ENCODE measurements around the gene HNRNPA1. TPM values are rescaled to one million over a fixed set of nuclear protein-coding genes. Genes with fewer than 3 reads are reported as not detected.

Gene HNRNPA1
- polyA plus RNA-seq, 3 donors: 266 to 1,181 (median 308) TPM

DNA sequence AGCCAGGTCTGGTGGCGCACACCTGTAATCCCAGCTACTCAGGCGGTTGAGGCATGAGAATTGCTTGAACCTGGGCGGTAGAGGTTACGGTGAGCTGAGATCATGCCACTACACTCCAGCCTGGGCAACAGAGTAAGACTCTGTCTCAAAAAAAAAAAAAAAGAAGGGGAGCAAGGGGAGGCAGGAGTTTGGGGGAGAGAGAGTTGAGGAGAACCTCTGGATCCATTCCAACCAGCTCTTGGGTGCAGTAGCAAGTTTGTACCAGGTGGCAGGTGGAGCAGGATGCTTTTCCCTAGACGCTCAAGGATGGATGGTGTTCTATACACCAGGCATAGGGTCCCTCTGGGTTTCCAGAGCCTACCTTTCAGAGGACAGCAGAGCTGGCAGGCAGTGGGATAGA is 18.4 kb downstream of the HNRNPA1 start:
- H3K4me1 ChIP-seq (ENCODE audit: control insufficient read depth in 1 of 2, insufficient read depth in 2 of 2, low read length in 2 of 2): peaks cover 84 to 97% of the 10 kb centered on the region in 2 donors
- 0% methylated on average over 1 of the region's 5 CpGs for WGBS (ENCODE audit: insufficient coverage)
- intact Hi-C loops (cut with micrococcal nuclease): loop anchor here in 1 of 2 donors (5.0 kb wide), 2 partner anchors 33 to 68 kb away; no protein-coding TSS in a partner anchor
- H2AFZ ChIP-seq (ENCODE audit: insufficient read depth, low read depth, low read length, poor library complexity, severe bottlenecking): peak overlapping the region; percentile 31
- peak overlapping the region; percentile 70 to 87 for H3K27ac ChIP-seq (ENCODE audit: low read depth in 1 of 2, low read length in 2 of 2)
- Mint-ChIP-seq H3K9me3 (peaks cover 0 to 2% (median 0%) of the 10 kb centered on the region in 7 donors), H3K36me3 (peaks cover 16 to 42% of the 10 kb centered on the region in 2 donors), H3K4me3 (peak overlapping the region; percentile 86 to 99), H3K27me3 (ENCODE audit: low read depth in 3 of 3) (peaks cover 0 to 1% (median 0%) of the 10 kb centered on the region in 3 donors), H3K27ac (peak overlapping the region; percentile 85 to 93 (median 92)), H3K4me1 (peaks cover 82% of the 10 kb centered on the region)
- no peaks in the 10 kb centered on the region for H3K27me3 ChIP-seq (ENCODE audit: control insufficient read depth in 2 of 2, insufficient read depth in 2 of 2, low read length in 2 of 2)
- H3K36me3 ChIP-seq (replicated peaks in 1 of 2; ENCODE audit: control insufficient read depth in 1 of 2, insufficient read depth in 2 of 2, low read length in 2 of 2): peaks cover 18 to 22% of the 10 kb centered on the region in 2 donors
- H3K4me3 ChIP-seq (replicated peaks in 1 of 3; ENCODE audit: low read depth in 2 of 3, low read length in 3 of 3): peak overlapping the region; percentile 80 to 99 (median 93)
- H3K9ac ChIP-seq (ENCODE audit: insufficient read depth, low read length, poor library complexity, severe bottlenecking): peak overlapping the region; percentile 73
- H3K79me2 ChIP-seq (ENCODE audit: insufficient read depth, low read length): peaks cover 100% of the 10 kb centered on the region
- no peak for TF ChIP-seq CTCF (IDR thresholded peaks at IDR 0.05)
- no peaks in the 10 kb centered on the region for H3K9me3 ChIP-seq (replicated peaks in 1 of 2; ENCODE audit: control insufficient read depth in 1 of 2, insufficient read depth in 1 of 2, low read length in 2 of 2)
- peak overlapping the region; percentile 99 for H3K4me2 ChIP-seq (replicated peaks; ENCODE audit: extremely low read depth, low read length, poor library complexity, severe bottlenecking)
- DNase-seq: no peak
- peaks cover 29% of the 10 kb centered on the region for H4K20me1 ChIP-seq (ENCODE audit: insufficient read depth, low read length)

DNA sequence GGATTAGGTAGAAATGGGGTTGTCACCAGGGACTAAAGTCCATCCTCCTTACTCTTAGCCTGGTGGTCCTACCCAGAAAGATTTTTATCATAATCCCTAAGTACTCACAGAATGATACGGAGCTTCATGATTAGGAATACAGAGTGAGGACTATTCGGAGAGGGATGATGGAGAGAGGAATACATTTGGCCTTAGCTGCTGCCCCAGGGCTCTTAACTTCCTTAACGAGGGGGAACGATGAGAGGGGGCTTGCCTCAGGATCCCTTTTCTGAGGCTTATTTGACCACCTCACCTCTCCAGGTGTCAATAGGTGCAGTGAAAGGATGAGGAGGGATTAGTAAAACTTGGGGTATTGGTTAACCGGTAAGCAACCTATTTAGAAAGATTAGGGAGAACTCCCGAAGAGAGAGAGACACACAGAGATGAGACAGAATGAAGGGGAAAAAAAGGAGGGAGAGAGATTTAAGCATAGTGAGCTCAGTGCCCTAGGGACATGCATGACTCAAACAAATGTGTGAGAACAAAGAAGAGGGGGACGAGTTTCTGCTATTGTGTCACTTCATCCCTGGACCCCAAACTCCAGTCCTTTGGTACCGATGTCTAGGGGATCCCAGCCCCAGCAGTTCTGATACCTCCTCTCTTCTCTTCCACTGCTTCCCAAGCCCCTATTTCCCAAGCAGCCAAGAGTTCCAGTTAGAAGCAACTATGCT is 19.1 kb downstream of the HNRNPA1 start:
- Histone ChIP-seq H3K4me3 (replicated peaks in 1 of 3; ENCODE audit: low read depth in 2 of 3, low read length in 3 of 3) (peak overlapping the region; percentile 80 to 99 (median 93)), H3K9me3 (replicated peaks in 1 of 2; ENCODE audit: control insufficient read depth in 1 of 2, insufficient read depth in 1 of 2, low read length in 2 of 2) (no peaks in the 10 kb centered on the region), H3K27me3 (ENCODE audit: control insufficient read depth in 2 of 2, insufficient read depth in 2 of 2, low read length in 2 of 2) (no peaks in the 10 kb centered on the region), H3K9ac (ENCODE audit: insufficient read depth, low read length, poor library complexity, severe bottlenecking) (peak overlapping the region; percentile 73), H4K20me1 (ENCODE audit: insufficient read depth, low read length) (peaks cover 22% of the 10 kb centered on the region), H3K79me2 (ENCODE audit: insufficient read depth, low read length) (peaks cover 100% of the 10 kb centered on the region), H3K36me3 (replicated peaks in 1 of 2; ENCODE audit: control insufficient read depth in 1 of 2, insufficient read depth in 2 of 2, low read length in 2 of 2) (peaks cover 10 to 14% of the 10 kb centered on the region in 2 donors), H2AFZ (ENCODE audit: insufficient read depth, low read depth, low read length, poor library complexity, severe bottlenecking) (peak overlapping the region; percentile 77), H3K27ac (ENCODE audit: low read depth in 1 of 2, low read length in 2 of 2) (peak overlapping the region; percentile 63 to 87), H3K4me2 (replicated peaks; ENCODE audit: extremely low read depth, low read length, poor library complexity, severe bottlenecking) (peak overlapping the region; percentile 99), H3K4me1 (ENCODE audit: control insufficient read depth in 1 of 2, insufficient read depth in 2 of 2, low read length in 2 of 2) (peaks cover 84 to 97% of the 10 kb centered on the region in 2 donors)
- Mint-ChIP-seq H3K27me3 (ENCODE audit: low read depth in 3 of 3) (peaks cover 0 to 1% (median 1%) of the 10 kb centered on the region in 3 donors), H3K27ac (peak overlapping the region; percentile 88 to 93 (median 91)), H3K4me1 (peaks cover 82% of the 10 kb centered on the region), H3K9me3 (peaks cover 0 to 2% (median 0%) of the 10 kb centered on the region in 7 donors), H3K36me3 (peaks cover 14 to 34% of the 10 kb centered on the region in 2 donors), H3K4me3 (peak overlapping the region; percentile 86 to 99)
- intact Hi-C loops (cut with micrococcal nuclease): loop anchor here (2.0 to 5.0 kb wide), 3 partner anchors 29 to 68 kb away; no protein-coding TSS in a partner anchor
- 0% methylated on average over 2 of the region's 8 CpGs for WGBS (ENCODE audit: insufficient coverage)
- no peak for TF ChIP-seq CTCF (IDR thresholded peaks at IDR 0.05)
- no peak for DNase-seq
